Stimulated activated CD4-positive, alpha-beta T cell treated with anti-CD3 and anti-CD28 coated beads, Interleukin-4, amount 100 ng/mL, for 1 hour (primary cell): ENCODE measurements around the gene TLR5.

Experiments used
- DNase-seq: peaks from one replicate; pipeline ENCODE4 v3.0.0-alpha.2; 2020

Gene TLR5

GRCh38 chr1:223062177-223062576 lies 80.9 kb downstream of the TLR5 start:
- DNase-seq = no peak

GRCh38 chr1:223059526-223059925 lies 83.5 kb downstream of the TLR5 start:
- no peak for DNase-seq
